Activated CD8-positive, alpha-beta T cell treated with anti-CD3 and anti-CD28 coated beads, Interleukin-2, amount 10 ng/mL, durations not matched to agents 7 days and 5 days (primary cell): ENCODE data around the gene AKR1B15. TPM values are rescaled to one million over a fixed set of nuclear protein-coding genes. Genes with fewer than 3 reads are reported as not detected.

Source experiments
- ATAC-seq: fragments of 150-1000 bp; cut with Tn5 transposase; one replicate; pipeline ENCODE4 v1.10.0; 2021; ENCODE audit warnings: moderate library complexity
- CTCF ChIA-PET: fragments of 350-600 bp; sonication (Branson Sonifier 250); formaldehyde crosslinking; loops from one replicate; lab custom pipeline; 2021; ENCODE audit warnings: antibody characterized with exemption; lab: Charles Lee
- POLR2A ChIA-PET: fragments of 350-600 bp; sonication (Branson Sonifier 250); formaldehyde crosslinking; loops from one replicate; lab custom pipeline; 2021; ENCODE audit warnings: antibody characterized with exemption; lab: Charles Lee
- DNase-seq: peaks from one replicate; pipeline ENCODE4 v3.0.0-alpha.2; 2020
- H3K27ac Mint-ChIP-seq: one replicate; pipeline ENCODE4 v1.8.0; 2021; ENCODE audit warnings: mild to moderate bottlenecking, mixed read lengths
- H3K27me3 Mint-ChIP-seq: one replicate; pipeline ENCODE4 v1.8.0; 2021; ENCODE audit warnings: low read depth, mixed read lengths
- H3K36me3 Mint-ChIP-seq: one replicate; pipeline ENCODE4 v1.8.0; 2021; ENCODE audit warnings: low read depth, mixed read lengths
- H3K4me1 Mint-ChIP-seq: one replicate; pipeline ENCODE4 v1.8.0; 2021; ENCODE audit warnings: low read depth, mixed read lengths
- H3K4me3 Mint-ChIP-seq: one replicate; pipeline ENCODE4 v1.8.0; 2021; ENCODE audit warnings: mild to moderate bottlenecking, mixed read lengths
- H3K9me3 Mint-ChIP-seq: one replicate; pipeline ENCODE4 v1.8.0; 2022; ENCODE audit warnings: mixed read lengths; ENCODE audit not compliant: insufficient read depth
- total RNA-seq, 2 experiments: library from RNA; stranded (reverse); gene quantifications; one replicate each; pipeline ENCODE4 v1.2.3, GENCODE V29; 2021

Gene AKR1B15
- total RNA-seq, 2 experiments from 2014 or later, result not detected

- ChIA-PET CTCF (interaction anchor here (1.0 to 1.6 kb wide), 3 partner anchors 11 to 68 kb away, joined by 3 to 8 read pairs (median 3); no protein-coding TSS in a partner anchor), POLR2A (no interaction called here)
- no peak overlapping the region for H3K27ac Mint-ChIP-seq
- no peaks in the 10 kb centered on the region for H3K36me3 Mint-ChIP-seq
- H3K4me3 Mint-ChIP-seq, result no peak overlapping the region
- no peak for ATAC-seq
- H3K27me3 Mint-ChIP-seq, result peaks cover 55% of the 10 kb centered on the region
- no peaks in the 10 kb centered on the region for H3K4me1 Mint-ChIP-seq
- no peaks in the 10 kb centered on the region for H3K9me3 Mint-ChIP-seq
- no peak for DNase-seq
Measured at GRCh38 chr7:134622303-134622995, 73.5 kb downstream of the AKR1B15 start.

GRCh38 chr7:134623193-134623592 lies 74.3 kb downstream of the AKR1B15 start:
- H3K27ac Mint-ChIP-seq, result no peak overlapping the region
- peaks cover 59% of the 10 kb centered on the region for H3K27me3 Mint-ChIP-seq
- no peak for DNase-seq
- no peaks in the 10 kb centered on the region for H3K36me3 Mint-ChIP-seq
- H3K4me3 Mint-ChIP-seq, result no peak overlapping the region
- CTCF ChIA-PET, result interaction anchor here (1.0 kb wide), 1 partner anchor 67 kb away, joined by 3 read pairs; no protein-coding TSS in a partner anchor
- H3K9me3 Mint-ChIP-seq, result no peaks in the 10 kb centered on the region
- POLR2A ChIA-PET, result no interaction called here
- H3K4me1 Mint-ChIP-seq, result no peaks in the 10 kb centered on the region
- no peak for ATAC-seq

GRCh38 chr7:134625550-134625949 lies 76.6 kb downstream of the AKR1B15 start:
- no peaks in the 10 kb centered on the region for H3K4me1 Mint-ChIP-seq
- H3K36me3 Mint-ChIP-seq, result no peaks in the 10 kb centered on the region
- no peak for ATAC-seq
- POLR2A ChIA-PET, result no interaction called here
- H3K27ac Mint-ChIP-seq, result no peak overlapping the region
- no peaks in the 10 kb centered on the region for H3K9me3 Mint-ChIP-seq
- DNase-seq, result no peak
- no peak overlapping the region for H3K4me3 Mint-ChIP-seq
- CTCF ChIA-PET, result interaction anchor here (1.0 to 1.6 kb wide), 2 partner anchors 20 to 193 kb away, joined by 3 to 4 read pairs; no protein-coding TSS in a partner anchor
- peaks cover 58% of the 10 kb centered on the region for H3K27me3 Mint-ChIP-seq

DNA sequence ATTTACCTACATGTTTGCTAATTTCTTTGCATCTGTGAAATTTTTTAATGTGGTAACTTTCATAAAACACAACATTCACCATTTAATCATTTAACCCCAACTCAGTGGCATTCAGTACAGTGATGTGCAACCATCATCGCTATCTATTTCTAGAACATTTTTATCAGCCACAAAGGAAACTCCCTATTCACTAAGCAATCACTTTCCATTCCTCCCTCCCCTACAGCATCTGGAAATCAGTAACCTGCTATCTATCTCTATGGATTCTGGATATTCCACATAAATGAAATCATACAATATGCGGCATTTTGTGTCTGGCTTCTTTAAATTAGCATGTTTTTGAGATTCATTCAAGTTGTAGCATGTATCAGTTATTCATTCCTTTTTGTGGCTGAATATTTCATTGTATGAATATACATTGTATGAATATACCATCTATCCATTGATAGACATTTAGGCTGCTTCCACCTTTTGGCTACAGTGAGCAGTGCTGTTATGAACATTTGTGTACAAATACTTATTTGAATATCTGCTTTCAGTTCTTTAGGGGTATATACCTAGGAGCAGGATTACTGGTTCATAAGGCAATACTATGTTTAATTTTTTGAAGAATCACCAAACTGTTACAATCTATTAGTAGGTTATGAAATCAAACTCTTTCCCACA lies 78.3 kb downstream of the AKR1B15 start:
- Mint-ChIP-seq H3K27ac (no peak overlapping the region), H3K4me3 (no peak overlapping the region), H3K9me3 (no peaks in the 10 kb centered on the region), H3K27me3 (peaks cover 58% of the 10 kb centered on the region), H3K36me3 (no peaks in the 10 kb centered on the region), H3K4me1 (no peaks in the 10 kb centered on the region)
- ChIA-PET POLR2A (no interaction called here), CTCF (no interaction called here)
- DNase-seq (no peak), ATAC-seq (no peak)

- no peaks in the 10 kb centered on the region for H3K36me3 Mint-ChIP-seq
- ATAC-seq (no peak), DNase-seq (no peak)
- no peak overlapping the region for H3K27ac Mint-ChIP-seq
- CTCF ChIA-PET, result interaction anchor here (1.1 kb wide), 1 partner anchor 541 kb away, joined by 3 read pairs; no protein-coding TSS in a partner anchor
- POLR2A ChIA-PET, result no interaction called here
- no peaks in the 10 kb centered on the region for H3K4me1 Mint-ChIP-seq
- H3K27me3 Mint-ChIP-seq, result peaks cover 52% of the 10 kb centered on the region
- no peaks in the 10 kb centered on the region for H3K9me3 Mint-ChIP-seq
- no peak overlapping the region for H3K4me3 Mint-ChIP-seq
Measured at GRCh38 chr7:134627775-134628153, 78.9 kb downstream of the AKR1B15 start.

GRCh38 chr7:134629445-134629844 lies 80.5 kb downstream of the AKR1B15 start:
- DNase-seq (no peak), ATAC-seq (no peak)
- Mint-ChIP-seq H3K27ac (no peak overlapping the region), H3K4me1 (no peaks in the 10 kb centered on the region), H3K27me3 (peaks cover 46% of the 10 kb centered on the region), H3K36me3 (no peaks in the 10 kb centered on the region), H3K4me3 (no peak overlapping the region), H3K9me3 (no peaks in the 10 kb centered on the region)
- CTCF ChIA-PET, result interaction anchor here (1.2 to 8.8 kb wide), 3 partner anchors 17 to 324 kb away, joined by 3 to 89 read pairs (median 4); partner anchors contain the start of gene BPGM
- POLR2A ChIA-PET, result interaction anchor here (1.0 kb wide), 1 partner anchor 16 kb away, joined by 4 read pairs; no protein-coding TSS in a partner anchor

Other genes starting within 250 kb of the AKR1B15 start
- 10 to 100 TPM; 18.9 to 20.8 TPM for gene SLC35B4, start 232.2 kb upstream of the AKR1B15 start, total RNA-seq
- 100 to 1,000 TPM in 1 of 2 experiments, 10 to 100 TPM in 1; 99.8 to 101 TPM for gene AKR1B1, start 90.0 kb upstream of the AKR1B15 start, total RNA-seq
- gene AKR1B10, start 21.5 kb upstream of the AKR1B15 start, total RNA-seq, result not detected
- 10 to 100 TPM; 11.9 to 12.2 TPM for gene BPGM, start 97.7 kb downstream of the AKR1B15 start, total RNA-seq
- gene CALD1, start 230.5 kb downstream of the AKR1B15 start, total RNA-seq, result under 1 TPM in 1 of 2 experiments, not detected in 1; 0.55 TPM